Stomach (tissue), 4 donors: ENCODE data around the gene SSH3.

Experiments
- EP300 ChIP-seq: sonication (generic); formaldehyde crosslinking; IDR thresholded peaks from one replicate; pipeline ENCODE4 v1.6.1; 2017; ENCODE audit warnings: antibody characterized with exemption
- POLR2A ChIP-seq, 4 donors: fragments of 450-650 bp; IDR thresholded peaks; one replicate each; pipeline ENCODE4 v1.6.1; 2016; ENCODE audit warnings: antibody characterized with exemption in 4 of 4, control low read depth in 2 of 4, mild to moderate bottlenecking in 1 of 4, moderate library complexity in 1 of 4
- POLR2AphosphoS5 ChIP-seq, 3 donors: sonication (generic); formaldehyde crosslinking; IDR thresholded peaks; one replicate each; pipeline ENCODE4 v1.6.1; 2016; ENCODE audit warnings: antibody characterized with exemption in 3 of 3
- TF ChIP-seq, protein P1 (sequence below), 7 experiments: fragments of 450-650 bp in 4 of 7; fragments of 200-600 bp in 3 of 7; sonication (generic) in 3 of 7; IDR thresholded peaks; one replicate each; pipeline ENCODE4 v1.5.1; 2016 to 2019; ENCODE audit warnings: antibody characterized with exemption in 7 of 7, control low read depth in 2 of 7, mild to moderate bottlenecking in 1 of 7

- no peak for TF ChIP-seq POLR2A (IDR thresholded peaks at IDR 0.05)
- TF ChIP-seq, protein P1, sequence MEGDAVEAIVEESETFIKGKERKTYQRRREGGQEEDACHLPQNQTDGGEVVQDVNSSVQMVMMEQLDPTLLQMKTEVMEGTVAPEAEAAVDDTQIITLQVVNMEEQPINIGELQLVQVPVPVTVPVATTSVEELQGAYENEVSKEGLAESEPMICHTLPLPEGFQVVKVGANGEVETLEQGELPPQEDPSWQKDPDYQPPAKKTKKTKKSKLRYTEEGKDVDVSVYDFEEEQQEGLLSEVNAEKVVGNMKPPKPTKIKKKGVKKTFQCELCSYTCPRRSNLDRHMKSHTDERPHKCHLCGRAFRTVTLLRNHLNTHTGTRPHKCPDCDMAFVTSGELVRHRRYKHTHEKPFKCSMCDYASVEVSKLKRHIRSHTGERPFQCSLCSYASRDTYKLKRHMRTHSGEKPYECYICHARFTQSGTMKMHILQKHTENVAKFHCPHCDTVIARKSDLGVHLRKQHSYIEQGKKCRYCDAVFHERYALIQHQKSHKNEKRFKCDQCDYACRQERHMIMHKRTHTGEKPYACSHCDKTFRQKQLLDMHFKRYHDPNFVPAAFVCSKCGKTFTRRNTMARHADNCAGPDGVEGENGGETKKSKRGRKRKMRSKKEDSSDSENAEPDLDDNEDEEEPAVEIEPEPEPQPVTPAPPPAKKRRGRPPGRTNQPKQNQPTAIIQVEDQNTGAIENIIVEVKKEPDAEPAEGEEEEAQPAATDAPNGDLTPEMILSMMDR (IDR thresholded peaks at IDR 0.05): no peak
- TF ChIP-seq POLR2AphosphoS5 (IDR thresholded peaks at IDR 0.05): no peak
- no peak for TF ChIP-seq EP300
These were observed 28.3 kb upstream of the SSH3 start for GRCh38 chr11:67274768-67275605.
